ENCODE results near the gene L3MBTL3.
"Not testable (repeated sequence)": the region's sequence is repeated elsewhere in the genome, so short reads cannot be mapped to it uniquely, and the experiment has no call there.

L3MBTL3 gene

DNA sequence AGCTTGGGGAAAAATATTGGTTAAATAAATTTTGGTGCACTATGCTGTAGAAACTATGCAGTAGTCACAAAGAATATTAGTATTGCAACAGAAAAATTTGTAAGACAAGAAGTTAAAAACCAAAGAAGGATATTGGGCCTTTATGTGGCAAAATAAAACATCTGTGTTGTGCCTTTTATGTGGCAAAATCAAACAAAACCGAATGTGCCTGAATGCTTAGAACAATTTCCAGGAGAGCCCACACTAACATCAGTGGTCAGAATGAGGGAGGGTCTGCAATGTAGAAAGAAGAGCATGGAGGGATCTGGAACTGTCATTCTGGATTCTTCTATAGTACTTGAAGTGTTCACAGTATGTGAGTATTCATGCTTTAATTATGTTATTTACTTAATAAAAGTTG lies 75.2 kb downstream of the L3MBTL3 start:
- no peak for FAIRE-seq

DNA sequence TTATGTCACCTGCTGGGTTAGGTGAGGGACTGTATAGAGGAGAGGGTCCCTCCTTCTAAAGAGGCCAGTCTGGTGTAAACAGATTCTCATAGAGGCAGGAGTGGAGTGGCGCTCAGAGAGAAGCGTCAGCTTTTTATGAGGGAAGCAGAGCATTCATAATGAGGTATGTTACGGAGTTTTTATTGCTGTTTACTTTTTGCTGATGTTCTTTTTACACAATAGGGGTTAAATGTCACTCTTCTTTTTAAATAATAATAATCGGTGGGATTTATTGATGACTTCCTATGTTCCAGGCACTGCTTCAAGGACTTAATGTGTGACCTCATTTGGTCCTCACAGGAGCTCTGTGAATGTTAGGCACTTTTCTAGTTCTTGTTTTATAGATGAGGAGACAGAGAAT lies 79.9 kb downstream of the L3MBTL3 start:
- FAIRE-seq = no peak

DNA sequence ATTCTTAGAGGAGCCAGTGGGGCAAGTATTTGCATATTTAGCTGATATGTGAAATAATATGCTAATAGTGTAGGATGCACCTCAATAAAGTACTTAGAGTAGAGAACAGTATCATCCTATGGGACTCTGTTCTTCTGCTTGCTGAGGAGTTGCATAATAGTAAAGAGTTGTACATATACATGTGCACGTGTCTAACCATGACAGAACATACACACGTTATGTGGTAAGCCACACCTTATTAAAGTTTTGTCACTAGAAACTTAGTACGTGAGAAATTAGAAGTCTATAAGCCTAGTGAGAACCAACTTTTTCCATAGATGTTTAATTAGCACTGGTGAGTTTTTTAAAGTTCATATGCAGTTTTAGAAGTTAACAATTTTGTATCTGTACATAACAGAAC lies 80.7 kb downstream of the L3MBTL3 start:
- no peak for FAIRE-seq

DNA sequence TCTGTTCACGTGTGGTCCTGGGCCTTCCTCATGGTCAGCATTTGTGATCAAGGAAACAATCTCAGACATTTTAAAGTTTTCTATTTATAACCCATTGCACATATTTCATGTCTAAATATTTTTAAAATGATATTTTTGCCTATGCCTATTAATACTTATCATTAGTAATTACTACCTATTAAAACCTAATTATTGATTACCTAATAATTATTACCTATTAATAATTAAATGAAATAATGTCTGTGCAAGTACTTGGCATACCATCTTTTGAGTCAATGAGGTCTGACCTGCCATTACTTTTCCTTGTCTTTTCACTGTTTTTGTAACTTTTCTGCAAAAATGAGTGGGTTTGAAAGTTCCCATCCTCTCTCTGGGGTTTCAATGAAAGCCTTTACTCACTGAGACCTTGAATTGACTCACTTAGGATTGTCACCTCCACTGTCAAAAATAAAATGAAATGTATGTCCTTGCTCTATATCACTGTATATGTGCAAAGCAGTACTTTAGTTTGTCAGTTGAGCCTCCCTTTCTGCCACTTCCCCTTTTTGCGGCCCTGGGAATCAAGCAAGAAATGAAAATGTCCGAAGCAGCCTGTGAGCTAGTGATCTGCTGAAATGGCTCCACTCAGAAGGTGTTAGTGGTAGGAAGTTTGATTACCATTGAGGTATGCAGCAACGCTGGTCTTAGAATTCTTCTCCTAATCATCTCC lies 87.8 kb downstream of the L3MBTL3 start:
- no peak for FAIRE-seq

DNA sequence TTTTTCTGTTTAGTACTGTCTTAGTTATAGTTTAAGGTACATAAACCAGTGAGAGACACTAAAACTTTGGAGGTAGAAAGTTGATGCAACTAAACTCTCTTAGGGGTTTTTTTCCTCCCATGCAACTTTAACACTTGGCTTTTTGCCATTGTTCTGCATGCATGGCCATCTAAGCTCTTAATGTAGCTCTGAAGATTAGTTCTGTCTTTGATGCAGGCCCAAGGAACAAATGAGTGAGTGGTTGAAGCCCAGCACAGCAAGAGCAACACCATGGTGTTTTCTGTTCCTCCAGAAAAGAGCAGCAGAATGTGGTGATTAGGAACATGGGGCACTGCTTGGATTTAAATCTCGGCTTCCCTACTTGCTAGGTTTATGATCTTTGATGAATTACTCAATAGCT lies 89.3 kb downstream of the L3MBTL3 start:
- FAIRE-seq = no peak

DNA sequence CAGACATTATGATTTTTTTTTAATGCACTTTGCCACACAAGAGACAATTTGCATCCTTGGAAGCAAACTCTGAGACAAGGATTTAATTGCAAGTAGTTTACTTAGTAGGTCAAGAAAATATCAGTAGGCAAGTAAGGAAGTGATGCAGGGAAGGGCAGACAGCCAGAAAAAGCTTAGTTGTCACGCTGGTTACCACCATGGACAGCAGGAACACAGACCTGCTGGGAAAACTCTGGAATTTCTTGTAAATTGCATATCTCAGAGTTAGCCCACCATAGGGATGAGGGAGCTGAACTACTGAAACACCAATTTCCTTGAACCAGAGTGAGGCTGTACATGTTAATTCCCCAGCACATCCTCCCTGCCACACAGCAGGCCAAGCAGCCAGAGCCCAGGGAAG lies 92.7 kb downstream of the L3MBTL3 start:
- FAIRE-seq = no peak

DNA sequence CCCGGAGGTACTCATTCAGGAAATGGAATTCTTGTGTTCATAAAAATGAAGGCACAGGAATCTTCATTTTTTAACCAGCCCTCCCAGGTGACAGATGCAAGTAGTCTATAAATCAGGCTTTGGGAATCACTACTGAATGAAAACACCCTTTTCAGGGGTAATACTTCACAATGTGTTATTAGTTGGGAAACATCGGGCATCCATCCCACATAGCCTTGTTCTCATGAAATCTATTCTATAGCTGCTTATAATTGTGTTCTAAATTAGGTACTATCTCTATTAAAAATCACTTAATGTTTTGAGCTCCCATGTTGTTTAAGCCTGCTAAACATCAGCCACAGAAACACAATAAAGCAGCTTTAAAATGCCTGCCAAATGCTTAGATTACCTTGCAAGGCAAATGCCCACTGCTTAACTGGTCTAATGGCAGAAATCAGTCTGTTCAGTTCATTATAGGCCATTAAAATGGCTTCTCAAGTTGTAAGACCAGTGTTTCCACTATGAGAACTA lies 94.9 kb downstream of the L3MBTL3 start:
- no peak for FAIRE-seq

DNA sequence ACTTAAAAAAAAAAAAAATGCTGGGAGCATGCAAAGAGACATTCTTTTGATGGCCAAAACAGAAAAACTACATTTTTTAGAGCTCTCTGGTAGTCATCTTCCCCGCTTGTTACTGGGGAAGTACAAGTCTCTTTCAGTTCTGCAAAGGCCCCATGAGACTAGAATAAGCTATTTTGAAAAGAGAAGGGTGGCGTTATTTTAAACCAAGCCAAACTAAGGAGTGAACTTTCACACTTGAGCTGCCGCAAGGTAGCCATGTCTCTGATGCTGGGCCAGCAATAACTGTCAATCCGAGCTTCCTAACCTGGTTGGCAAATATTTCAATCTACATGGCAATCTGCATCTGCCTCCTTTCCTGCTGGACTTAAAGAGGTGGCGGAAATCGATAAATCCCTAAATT lies 96.7 kb downstream of the L3MBTL3 start:
- FAIRE-seq = no peak

DNA sequence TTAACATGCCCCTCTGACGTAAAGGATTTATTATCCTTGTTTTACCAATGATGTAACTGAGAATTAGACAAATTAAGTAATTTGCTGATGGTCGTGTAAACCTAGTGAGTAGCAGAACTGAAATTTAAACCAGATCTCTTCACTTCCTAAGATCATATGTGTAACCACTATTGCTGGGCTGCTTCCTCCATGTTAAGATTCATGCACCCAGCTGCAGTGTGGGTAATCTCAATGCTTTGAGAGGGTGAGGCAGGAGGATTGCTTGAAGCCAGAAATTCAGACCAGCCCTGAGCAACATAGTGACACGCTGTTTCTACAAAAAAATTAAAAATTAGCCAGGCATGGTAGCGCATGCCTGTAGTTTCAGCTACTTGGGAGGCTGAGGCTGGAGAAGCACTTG lies 97.9 kb downstream of the L3MBTL3 start:
- no peak for FAIRE-seq

DNA sequence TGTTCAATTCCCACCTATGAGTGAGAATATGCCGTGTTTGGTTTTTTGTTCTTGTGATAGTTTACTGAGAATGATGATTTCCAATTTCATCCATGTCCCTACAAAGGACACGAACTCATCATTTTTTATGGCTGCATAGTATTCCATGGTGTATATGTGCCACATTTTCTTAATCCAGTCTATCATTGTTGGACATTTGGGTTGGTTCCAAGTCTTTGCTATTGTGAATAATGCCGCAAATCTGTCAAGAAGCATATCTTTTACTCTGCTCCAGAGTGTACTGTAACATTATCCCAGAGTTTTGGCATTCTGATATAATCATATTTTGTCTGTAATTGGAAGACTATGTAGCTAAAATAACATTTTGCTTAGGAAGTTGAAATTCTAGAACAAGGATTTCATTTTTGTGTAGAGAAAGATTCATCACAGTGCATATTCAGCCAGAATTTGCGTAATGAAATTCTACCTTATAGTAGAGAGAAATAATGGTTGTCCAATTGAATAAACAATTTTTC lies 98.9 kb downstream of the L3MBTL3 start:
- FAIRE-seq = not testable (repeated sequence)

DNA sequence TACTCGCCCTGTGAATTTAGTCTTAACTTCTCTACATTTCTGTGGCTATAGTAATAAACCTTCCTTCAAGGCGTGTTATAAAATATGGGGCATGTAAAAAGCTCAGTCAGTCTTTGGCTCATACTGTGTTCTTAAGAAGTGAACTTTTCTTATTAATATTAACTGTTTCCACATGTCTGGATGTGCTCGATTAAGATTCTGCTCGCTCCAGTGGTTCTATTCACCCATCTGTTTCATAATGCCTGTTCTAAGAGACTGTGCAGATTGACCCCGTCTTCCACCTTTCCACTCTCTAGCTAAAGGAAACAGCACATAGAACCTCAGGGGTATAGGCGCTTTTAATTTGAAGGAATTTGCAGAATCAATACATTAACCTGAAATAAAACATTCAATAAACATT lies 99.9 kb downstream of the L3MBTL3 start:
- FAIRE-seq = no peak

DNA sequence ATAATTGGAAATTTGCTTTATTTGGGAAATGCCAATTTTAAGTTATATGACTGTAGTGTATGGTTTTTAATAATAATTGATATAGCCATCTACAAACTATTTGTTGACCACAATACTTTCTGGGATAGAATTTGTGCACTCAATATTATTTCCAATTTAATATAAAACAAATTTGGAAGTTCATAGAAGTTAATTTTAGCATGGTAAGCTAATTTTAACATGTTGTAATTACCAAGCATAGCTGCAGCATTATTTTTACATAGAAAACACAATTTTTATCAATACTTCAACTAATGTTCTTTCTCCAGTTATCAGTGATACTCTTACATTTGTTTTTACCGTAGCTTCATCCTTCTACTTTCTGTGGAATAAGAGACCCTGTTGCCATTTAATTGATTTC lies 100.8 kb downstream of the L3MBTL3 start:
- FAIRE-seq = no peak

DNA sequence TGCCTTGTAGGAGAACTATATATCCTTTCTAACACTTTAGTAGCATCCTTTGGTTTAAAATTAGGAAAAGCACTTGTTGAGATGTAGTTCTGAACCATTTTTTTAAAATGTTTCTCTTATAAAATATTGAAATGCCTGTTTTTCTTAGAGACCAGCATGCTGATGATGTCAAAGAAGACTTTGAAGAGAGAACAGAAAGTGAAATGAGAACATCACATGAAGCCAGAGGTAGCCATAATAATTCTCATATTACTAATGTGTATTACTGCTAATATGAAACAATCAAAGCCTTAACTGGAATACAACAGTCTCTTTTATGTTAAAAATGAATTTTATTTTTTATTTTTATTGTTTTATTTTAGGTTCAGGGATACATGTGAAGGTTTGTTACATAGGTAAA lies 102.3 kb downstream of the L3MBTL3 start:
- FAIRE-seq = no peak

DNA sequence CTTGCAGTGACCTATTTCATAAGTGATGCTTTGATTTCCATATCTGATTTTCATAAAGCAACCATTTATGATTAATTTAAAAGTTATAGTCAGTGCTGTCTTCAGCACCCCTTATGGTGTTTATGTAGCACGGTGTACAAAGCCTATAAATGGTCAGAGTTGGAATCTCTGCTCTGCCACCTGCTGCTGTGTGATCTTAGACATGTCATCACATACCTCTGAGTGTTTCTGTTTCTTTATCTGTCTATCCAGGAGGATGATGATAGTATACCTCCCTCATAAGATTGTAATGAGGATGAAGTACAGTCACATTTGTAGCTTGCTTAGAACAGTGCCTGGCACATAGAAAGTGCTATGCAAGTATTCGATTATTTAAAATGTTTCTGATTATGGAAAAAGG lies 103.9 kb downstream of the L3MBTL3 start:
- no peak for FAIRE-seq

DNA sequence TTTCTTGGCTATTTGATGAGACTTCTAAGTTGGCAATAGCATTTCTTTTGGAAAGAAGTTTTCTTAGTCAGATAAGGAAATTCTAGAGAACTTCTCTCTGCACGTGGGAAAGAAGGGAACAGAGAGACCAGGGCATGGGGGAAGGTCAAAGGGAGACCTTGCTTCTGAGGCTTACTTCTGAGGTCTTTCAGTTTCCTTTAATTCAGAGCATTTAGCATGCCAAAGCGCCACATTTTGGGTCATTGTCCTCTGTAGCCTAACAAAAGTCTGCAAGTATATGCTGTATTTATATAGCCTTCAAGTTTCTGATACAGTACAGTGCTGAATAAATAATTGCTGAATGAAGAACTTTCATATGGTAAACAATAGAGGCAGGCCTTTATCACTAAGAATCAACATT lies 108.8 kb downstream of the L3MBTL3 start:
- no peak for FAIRE-seq

DNA sequence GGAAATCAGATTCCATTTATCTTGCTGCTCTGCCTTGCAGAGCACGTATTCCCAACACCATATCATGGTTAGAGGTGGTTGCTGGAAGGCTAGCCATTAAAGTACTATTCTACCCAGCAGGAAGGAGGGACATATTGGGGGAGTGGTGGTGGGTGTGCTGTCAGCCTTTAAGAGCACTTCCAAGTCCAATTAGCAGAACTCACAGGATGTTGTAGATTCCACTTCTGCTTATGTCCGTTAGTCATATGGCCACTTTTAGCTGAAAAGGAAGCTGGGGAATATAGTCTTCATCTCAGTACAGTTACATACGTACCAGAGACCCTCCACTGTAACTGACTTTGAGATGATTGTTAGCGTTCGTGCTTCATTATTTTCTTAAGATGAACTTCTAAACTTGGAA lies 109.9 kb downstream of the L3MBTL3 start:
- no peak for FAIRE-seq

DNA sequence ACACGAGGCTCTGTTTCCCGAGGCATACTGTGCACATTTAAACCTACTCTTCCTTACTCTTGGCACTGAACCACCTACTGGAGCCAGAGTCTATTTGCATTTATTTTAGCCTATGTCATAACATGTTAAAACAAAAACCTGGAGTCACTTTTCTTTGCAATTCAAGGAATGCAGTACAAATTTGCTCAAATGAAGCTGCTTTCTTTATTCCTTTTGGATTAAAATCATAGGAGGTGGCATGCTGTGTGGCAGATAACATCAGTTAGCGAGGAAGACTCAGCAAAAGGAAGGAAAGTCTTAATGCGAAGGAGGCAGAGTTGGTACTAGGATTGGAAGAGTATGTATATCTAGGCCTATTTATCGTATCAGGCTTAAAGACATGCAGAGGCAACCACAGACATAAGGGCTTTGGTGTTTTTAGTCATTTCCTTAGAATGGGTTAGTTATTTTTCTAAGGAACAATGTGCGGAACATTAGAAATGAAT lies 111.4 kb downstream of the L3MBTL3 start:
- FAIRE-seq = no peak

DNA sequence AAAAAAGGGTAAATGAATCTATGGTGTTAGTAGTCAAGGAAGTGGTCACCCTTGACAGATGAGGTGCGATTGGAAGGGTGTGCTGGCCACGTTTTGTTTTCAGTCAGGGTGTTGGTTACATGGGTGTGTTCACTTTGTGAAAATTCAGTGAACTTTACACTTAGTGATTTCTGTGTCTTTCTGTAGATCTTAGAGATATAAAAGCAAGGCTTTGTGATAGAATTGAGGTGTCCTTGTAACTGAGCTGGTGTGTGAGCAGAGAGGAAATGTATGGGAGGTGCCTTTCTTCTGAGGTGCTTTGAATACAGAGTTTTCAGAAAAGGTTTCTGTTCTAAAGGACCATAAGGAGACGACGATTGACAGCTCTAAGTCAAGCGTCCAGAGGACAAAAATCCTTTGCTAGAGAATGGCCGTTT lies 113.9 kb downstream of the L3MBTL3 start:
- no peak for FAIRE-seq

DNA sequence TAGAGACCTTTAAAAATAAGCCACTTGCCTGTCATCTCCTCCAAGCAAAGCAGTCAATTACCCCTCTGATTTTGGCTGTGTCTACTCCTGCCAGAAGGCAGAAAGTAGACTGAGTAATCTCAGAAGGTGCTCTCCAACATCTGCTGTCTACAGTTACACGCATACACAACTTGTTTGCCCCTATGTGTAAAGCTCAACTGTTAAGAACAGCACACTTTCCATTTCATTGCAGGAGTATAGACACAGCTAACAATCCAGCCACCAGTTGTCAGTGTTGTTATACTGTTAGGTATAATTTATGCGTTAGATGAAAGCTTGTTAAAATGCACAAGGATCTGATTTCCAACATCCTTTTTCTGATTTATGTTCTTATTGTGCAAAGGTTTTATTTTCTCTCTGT lies 116.2 kb downstream of the L3MBTL3 start:
- no peak for FAIRE-seq

DNA sequence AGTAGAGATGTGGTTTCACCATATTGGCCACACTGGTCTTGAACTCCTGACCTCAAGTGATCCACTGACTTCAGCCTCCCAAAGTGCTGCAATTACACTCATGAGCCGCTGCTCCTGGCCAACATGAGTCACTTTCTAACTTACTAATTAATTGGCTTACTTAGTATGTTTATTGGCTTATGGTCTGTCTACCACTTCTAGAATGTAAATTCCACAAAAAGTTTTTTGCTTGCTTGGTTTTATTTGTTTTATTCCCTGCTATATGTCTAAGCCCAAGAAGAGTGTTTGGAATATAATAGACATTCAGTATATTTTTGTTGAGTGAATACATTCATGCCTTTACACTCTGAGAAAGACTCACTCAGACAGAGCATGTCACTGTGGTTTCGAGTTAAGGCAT lies 118.4 kb downstream of the L3MBTL3 start:
- no peak for FAIRE-seq

DNA sequence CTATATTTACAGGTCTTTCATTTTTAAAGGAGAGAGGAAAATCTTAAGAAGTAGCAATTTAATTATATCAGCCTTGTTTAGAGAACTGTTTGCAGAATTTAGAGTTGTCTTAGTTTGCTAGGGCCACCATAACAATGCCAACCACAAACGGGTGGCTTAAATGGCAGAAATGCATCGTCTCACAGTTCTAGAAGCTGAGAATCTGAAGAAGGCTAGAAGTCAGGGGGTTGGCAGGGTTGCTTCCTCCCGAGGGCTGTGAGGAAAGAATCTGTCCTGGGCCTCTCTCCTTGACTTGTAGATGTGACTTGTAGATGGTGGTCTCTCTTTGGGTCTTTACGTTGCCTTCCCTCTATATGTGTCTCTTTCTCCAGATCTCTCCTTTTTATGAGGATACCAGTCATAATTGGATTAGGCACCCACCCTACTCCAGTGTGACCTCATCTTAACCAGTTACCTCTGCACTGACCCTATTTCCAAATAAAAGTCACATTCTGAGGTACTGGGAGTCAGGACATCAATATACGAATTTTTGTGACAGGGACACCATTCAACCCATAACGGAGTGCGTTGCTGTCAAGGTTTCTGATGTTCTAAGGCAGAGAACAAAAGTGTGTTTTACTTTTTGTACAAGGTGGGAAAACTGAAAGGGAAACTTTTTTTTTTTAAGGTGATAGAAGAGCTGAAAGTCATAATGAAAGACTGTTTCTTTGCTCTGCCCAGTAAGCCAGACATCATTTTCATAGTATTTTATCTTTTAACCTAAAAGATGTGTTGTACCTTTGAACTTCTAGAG lies 119.9 kb downstream of the L3MBTL3 start:
- FAIRE-seq = no peak

DNA sequence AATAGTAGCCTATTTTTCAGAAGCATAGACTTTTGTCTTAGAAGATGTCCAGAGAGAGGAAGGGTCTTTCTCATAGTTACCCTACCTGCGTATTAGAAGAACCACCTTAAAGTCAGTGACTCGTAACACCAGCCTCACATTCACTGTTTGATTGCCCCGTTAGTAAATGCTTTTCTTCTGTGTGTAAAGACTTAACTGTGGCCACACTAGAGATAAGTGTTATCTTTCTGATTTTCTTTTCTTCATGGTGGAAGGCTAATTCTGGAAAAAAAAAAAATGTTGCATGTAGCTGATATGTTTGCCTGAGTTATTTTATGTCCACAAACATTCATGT lies 120.5 kb downstream of the L3MBTL3 start:
- no peak for FAIRE-seq

DNA sequence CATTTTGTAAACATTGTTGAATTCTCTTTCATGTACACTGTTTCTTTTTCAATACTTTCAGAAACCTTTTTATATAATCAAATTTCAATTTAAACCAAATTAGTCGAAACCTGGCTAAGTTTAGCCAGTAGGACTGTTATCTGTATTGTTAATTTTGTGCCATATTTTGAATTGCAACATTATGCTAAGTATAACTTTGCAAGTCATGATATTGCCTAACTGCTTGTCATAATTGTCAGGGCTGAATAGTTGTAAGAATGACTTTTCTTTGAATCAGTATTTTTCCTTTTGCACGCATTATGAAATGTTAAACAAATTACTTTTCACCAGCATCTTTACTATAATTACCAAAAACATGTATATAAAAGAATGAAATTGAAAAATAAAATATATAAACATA lies 121.7 kb downstream of the L3MBTL3 start:
- no peak for FAIRE-seq

DNA sequence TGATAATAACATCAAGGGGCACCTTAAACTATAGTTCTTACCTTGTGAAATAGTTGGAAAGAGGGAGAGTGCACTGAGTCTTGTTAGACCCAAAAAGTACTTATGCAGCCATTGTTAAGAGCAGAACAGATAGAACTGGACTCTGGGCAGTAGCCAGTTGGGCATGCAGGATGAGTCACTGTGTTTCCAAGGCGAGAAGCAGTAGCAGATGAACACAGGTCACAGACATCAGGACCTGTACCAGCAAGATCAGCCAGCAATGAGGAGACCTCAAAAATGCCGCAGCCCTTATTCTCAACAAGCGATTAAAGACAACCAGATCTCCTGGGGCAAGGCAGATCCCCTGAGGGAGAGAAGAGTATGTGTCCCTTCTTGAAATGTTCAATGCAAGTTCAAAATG lies 125.3 kb downstream of the L3MBTL3 start:
- no peak for FAIRE-seq
